ENCODE measurements around the gene SCO2.
A peak's percentile ranks its signal among the peaks of the same experiment; 100 is the strongest.
"Not testable (repeated sequence)": the region's sequence is repeated elsewhere in the genome, so short reads cannot be mapped to it uniquely, and the experiment has no call there.

SCO2 gene

DNA sequence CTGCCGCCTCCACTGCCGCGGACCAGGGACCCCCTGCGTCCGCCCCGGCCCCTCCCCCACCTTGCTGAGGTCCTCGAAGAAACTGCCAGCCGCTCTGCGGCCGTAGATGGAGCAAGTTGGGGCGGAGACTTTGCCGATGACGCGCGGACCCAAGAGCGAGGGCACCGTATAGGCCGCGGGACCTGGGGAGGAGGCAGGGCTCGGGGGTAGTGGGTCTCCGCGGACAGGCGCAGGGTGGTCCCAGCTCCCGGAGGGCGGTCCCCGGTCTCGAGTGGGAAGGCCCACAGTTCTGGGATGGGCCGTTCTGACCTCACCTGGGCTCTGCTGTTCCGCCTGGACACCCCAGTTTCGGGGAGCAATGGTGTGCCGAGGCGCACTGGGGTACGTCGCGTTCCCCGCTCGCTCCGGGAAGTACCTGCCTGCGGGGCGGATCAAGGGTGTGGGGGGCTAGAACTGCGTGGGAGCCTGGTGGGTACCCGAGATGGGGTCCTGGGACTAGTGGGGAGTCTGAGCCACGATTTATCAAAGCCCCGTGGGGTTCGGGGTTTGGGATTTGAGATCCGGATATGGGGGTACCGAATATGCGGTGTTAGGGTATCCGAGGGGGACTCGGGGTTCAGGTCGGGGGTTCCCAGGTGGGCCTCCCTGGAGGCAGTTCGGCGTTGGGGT is 5.6 kb upstream of the SCO2 start:
- peak; percentile 69 for DNase-seq

DNA sequence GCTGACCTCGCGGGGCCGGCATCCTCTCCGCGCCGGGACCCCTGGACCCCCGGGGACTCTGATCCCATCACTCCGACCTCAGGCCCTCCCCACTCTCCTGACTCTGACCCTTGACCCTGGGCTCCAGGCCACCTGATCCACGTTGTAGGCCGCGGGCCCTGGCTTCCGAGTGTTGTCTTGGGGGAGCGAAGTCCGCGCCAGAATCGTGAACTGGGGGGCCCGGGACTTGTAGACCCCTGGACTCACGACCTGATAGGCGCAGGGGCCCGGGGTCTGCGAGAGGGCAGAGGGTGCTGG is 5.1 kb upstream of the SCO2 start:
- no peak for DNase-seq

DNA sequence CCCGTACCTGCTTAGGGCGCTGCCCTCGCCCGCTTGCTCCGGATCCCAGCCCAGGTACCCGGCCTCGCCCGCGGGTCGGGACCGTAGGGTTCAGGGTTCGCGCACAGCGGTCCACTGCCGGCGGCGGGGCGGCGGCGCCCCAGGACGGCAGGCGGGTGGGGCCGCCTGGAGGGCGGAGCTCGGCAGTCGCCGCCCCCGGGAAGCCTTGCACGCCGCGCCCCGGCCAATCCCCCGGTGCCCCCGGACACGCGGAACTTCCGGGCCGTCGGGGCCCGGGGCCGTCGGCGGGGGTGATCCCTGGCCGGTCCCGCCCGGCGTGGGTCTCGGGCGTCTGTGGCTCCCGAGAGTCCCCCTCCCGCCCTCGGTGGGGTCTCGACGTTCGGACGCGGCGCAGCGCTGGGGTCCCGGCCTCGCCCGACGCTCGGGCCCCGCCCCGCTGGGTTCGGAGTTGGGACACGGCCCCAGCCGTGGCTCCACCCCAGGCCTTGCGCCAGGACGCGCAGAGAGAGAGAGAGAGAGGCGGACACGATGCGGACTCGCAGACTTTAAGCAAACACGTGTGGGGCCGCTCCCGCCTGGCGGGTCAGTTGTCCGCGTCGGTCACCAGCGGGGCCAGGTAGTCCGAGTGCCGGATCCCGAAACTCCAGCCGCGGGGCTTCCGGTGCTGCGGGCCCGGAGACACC is 4.6 kb upstream of the SCO2 start, which contains the start of gene TYMP:
TYMP (minus strand) TSS at position 116 of the 683 bp plus-strand sequence. CDS start 303 bp downstream, outside the sequence.
- DNase-seq = peak; percentile 51

DNA sequence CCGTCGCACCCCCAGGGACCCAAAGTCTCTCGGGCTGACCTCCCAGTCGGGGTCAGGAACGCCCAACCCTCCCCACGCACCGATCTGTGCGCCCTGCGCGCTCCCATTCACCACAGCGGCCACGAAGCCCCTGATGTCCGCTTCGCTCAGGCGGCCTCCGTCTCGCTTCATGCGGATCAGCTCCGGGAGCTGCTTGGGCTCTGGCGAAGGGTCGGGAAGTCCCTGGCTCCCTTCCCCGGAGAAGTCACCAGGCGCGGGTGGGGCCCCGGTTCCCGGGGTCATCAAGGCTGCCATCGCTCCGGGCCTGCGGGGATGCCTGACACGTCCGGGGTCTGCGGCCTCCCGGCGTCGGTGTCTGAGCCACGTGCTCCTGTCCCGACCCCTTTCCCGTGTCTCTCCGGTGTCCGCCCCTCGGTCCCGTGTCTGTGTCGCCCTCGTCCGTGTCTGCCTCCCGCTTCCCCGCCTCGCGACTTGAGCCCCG is 4.1 kb upstream of the SCO2 start:
- no peak for DNase-seq

DNA sequence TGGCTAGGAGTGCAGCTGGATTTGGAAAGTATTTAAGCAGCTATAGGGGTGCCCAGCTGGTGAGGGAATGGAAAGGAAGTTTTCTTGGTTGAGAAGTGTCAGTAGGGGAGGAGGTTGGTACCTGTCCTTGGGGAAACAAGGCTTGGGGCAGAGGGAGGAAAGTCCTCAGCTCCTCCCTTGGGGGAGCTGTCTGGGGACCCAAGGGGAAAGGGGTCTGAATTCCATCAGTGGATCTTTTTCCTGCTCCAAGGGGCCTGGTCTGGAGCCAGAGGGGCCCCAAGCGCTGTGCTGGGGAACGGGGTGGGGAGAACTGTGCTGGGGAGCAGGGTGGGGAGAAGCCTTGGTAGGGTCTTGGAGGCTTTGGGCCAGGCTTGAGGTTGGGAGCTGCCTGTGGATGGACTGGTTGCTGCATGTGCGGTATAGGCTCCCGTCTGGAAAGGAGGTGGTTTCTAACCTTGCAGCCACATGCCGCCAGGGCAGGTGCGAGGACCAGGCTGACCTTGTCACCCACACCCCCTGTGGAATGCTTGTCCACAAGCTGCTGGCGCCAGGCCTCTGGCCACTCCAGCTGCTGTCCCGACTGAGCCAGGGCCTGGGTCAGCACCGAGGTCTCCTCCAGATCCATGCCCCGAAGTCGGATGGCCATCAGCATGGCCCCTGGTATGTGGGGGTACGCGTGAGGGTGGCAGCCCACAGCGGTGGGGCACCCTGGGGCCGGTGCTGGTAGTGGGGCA is 3.5 kb upstream of the SCO2 start:
- no peak for DNase-seq

DNA sequence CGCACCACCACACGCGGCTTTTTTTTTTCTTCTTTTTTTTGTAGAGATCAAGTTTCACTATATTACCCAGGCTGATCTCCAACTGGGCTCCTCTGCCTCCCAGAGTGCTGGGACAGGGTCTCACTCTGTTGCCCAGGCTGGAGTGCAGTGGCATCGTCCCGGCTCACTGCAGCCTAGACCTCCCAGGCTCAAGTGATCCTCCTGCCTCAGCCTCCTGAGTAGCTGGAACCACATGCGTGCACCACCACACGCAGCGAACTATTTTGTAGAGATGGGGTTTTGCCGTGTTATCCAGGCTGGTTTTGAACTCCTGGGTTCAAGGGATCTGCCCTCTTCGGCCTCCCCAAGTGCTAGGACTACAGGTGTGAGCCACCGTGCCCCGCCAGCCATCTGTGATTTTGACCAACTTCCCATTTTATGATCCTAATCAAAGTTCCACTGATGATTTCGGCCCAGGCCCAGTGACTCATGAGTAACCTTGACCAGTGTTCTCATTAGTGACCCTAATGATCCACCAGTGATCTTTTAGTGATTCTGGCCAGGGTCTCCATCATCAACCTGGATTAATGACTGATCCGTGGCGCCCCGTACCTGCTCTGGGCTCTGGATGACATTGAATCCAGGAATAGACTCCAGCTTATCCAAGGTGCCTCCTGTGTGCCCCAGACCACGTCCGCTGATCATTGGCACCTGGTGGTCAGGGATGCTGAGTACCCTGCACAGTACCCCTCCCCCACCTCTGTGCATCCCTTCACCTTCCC is 2.7 kb upstream of the SCO2 start:
- no peak for DNase-seq

DNA sequence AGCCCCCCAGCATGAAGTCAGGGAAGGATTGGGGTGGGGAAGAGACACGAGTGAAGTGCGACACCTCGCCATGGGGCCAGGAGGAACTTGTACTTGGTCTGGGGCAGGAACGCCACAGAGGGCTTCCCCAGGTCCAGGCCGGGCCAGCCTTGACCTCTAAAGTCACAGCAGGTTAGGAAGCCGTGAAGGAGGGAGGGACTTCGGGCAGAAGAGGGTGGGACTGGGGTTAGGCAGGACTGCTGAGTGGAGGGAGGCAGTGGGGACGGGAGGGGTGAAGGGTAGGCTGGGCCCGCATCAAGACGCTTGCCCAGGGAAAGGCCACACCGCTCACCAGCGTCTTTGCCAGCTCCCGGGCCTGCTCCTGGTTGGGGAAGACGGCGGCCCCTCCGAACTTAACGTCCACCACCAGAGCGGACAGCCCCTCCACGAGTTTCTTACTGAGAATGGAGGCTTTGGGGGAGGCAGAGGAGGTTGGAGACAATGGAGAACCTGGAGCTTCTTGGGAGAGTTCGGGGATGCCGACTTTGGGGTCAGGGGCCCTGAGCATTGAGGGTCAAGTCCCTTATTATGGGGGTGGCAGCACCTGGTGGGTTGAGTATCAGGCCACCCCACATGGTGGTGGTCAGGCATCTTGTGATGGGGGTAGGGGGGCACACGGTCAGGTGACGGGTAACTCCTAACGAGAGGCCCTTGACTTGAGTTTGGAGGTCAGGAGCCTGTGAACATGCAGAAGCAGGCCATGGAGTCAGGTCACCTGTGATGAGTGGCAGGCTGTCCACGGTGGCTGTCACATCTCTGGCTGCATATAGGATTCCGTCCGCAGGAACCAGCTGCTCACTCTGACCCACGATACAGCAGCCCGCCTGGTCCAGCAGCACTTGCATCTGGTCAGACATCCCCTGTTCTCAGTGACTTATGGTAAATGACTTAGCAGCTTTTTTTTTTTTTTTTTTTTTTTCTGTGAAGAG is 1.7 kb upstream of the SCO2 start:
- no peak for DNase-seq

DNA sequence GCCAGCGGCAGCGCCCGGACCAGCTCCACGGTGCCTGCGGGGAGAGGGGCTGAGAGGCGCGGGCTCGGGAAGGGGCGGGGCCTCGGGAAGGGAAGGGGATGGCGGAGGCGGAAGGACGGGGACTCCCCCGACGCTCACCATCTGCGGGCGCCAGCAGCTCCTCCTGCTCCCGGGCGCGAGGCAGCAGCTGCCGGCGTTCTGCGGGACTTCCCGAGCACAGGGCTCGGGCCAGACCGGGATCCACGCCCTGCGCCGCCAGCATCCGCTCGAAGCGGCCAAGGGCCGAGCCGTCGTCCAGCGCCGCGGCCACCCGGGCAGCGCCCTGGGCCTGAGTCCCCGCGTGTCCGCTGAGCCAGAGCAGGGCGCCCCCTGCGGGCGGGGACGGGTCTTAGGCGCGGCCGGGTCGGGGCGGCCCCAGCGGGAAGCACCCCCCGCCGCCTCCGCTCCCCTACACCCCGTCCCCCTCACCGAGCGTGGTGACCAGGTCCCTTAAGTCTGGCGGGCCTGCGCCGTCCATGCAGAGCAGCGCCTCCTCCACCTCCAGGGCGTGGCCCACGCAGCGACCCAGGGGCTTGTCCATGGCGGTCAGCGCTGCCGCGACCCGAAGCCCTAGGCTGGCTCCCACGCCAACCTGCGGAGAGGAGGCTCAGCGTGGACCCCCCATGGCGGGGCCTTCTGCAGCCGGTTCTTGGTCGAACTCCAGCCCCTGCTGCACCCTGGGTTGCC is 873 bp upstream of the SCO2 start:
- peak; percentile 77 for DNase-seq

DNA sequence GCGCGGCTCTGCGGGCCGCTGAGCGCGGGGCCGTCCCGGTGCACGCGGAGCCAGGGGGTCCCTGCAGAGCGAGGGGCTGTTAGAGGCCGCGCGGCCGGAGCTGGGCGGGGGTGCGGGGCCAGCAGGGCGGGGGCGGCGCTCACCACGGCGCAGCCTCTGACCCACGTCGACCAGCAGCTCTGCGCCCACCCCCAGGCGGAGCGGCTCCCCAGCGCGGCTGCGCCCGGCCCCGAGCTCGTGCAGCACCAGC is 385 bp upstream of the SCO2 start:
- DNase-seq = no peak

DNA sequence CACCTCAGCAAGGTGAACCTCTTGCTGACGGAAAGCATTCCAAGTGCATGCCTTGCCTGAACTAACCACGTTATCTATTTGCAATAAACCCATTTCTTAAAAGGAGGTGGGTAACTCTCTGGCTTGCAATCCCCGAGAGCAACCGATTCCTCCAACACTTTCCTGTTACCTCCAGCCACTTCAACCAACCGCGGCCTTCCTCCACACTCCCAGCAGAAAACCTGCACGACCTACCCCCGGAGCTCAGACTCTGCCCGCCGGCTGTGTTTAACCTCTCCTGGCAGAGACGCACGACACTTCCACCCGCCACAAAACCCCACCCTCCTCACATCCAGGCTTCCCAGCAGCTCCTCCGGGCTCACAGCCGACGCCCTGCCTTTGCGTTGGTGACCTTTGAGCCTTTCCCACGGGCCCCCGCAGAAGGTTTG is 708 bp downstream of the SCO2 start:
- no peak for DNase-seq

DNA sequence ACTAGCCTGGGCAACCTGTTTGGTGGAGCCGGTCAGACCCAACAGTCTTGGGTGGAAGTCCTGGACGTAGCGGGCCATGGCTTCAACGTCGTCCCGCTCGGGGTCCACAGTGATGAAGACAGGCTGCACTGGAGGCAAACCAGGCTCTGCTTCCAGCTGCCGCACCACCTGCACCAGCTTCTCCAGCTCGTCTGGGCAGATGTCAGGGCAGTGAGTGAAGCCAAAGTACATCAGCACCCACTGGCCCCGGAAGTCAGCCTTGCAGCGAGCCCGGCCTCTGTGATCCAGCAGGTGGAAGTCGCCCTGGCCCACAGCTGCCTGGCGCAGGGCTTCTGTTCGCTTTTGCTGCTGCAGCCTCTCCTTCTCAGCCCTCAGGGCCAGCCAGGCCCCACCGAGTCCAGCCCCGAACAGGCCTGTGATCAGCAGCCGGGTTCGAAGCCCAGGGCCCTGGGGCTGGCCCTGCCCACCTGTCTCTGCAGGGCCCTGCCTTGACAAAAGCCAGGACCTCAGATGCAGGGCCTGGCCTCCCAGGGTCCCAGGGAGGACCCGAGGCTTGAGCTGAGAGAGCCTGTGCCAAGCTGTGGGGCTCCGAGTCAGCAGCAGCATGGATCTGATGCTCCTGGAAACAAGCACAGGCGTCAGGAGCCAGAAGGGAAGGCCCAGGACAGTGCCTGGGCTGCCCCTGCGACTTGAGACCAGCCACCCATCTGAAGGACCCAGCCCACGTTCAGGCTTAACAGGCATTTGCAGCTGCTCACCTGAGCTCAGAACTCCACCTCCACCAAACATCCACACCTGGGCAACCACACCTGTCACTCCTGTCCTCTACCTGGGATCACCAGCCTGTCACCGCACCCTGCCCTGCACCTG is 1.4 kb downstream of the SCO2 start:
- DNase-seq = no peak

DNA sequence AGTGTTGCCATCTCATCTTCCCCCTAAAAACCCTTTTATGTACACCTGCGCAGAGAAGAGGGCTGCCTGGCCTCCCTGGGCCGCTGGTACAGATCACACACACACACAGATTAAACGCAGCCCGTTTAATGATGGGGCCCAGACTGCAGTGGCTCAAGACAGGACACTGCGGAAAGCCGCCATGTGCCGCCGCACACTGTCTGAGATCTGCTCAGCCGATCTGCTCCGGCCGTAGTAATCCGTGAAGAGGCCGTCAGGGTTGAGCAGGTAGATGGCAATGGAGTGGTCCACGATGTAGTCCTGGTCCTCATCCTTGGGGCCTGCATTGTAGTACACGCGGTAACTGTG is 2.0 kb downstream of the SCO2 start:
- DNase-seq = no peak

DNA sequence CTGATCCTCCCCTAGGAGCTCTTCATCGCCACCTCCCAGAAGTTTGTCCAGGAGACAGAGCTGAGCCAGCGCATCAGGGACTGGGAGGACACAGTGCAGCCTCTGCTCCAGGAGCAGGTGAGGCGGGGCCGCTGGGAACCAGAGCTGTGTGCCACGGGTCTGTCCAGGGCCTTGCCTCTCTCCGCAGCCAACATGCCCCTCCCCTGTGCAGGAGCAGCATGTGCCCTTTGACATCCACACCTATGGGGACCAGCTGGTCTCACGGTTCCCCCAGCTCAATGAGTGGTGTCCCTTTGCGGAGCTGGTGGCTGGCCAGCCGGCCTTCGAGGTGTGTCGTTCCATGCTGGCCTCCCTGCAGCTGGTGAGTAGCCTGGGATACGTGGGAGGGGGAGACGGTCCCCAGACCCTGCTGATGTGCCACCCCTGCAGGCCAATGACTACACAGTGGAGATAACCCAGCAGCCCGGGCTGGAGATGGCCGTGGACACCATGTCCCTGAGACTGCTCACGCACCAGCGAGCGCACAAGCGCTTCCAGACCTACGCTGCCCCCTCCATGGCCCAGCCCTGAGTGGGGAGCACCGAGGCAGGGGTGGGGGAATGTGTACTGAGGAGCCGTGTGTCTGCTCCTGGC is 2.5 kb downstream of the SCO2 start:
- DNase-seq = no peak

DNA sequence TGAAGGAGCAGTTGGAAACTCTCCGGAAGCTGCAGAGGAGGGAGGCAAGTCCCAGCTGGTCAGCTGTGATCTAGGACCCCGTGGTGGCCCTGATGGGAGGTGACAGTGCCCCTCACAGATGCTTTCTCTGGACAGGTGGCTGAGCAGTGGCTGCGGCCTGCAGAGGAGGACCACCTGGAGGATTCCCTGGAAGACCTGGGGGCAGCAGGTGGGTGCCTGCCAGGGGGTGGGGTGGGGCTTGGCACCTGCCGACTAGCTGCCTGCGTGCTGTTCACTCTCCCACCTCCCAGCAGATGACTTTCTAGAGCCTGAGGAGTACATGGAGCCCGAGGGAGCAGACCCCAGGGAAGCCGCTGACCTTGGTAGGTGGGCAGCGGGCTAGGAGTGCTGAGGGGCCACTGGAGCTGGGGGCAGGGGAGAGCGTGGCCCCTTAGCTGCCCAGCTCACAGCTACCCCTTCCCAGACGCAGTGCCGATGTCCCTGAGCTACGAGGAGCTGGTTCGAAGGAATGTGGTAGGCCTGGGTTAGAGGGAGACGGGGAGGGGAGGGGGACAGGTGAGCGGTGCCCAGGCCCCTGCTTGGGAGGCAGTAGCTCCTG is 3.1 kb downstream of the SCO2 start:
- DNase-seq = no peak

DNA sequence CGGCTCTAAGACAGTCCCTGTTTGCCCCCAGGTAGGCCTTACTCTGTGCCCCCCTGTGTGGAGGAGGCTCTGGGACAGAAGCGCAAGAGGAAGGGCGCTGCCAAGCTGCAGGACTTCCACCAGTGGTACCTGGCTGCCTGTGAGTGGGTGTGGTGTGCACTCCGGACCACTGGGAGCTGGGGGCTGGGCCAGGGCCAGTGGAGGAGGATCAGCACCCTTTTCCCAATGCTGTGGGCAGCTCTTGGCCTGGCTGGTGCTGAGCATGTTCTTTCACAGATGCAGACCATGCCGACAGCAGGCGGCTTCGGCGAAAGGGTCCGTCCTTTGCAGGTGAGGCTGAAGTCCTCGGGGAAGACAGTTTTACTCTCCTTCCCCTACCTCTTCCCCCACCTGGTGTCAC is 3.7 kb downstream of the SCO2 start:
- no peak for DNase-seq

DNA sequence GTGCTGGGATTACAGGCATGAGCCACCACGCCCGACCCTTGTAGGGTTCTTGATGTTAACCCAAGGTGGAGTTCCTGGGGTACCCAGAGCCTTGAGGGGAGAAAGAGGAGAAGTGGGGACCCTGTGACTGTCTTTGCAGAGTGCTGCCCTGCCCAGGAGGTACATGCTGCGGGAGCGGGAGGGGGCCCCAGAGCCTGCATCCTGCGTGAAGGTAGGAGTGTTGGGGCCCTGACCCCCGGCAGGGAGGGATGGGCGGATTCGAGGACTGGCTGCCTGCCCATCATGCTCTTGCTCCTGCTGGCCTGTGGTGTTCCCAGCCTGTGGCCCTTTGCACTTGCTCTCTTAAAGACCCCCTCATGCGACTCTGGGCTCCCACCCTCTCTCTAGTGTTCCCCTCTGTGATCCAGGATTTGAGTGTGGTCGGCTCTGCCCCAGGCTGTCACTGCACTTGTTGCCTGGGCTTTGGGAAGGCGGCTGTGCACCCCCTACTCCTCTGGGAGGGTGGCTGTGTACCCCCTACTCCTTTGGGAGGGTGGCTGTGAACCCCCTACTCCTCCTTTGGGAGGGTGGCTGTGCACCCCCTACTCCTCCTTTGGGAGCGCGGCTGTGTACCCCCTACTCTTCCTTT is 4.5 kb downstream of the SCO2 start:
- no peak for DNase-seq

DNA sequence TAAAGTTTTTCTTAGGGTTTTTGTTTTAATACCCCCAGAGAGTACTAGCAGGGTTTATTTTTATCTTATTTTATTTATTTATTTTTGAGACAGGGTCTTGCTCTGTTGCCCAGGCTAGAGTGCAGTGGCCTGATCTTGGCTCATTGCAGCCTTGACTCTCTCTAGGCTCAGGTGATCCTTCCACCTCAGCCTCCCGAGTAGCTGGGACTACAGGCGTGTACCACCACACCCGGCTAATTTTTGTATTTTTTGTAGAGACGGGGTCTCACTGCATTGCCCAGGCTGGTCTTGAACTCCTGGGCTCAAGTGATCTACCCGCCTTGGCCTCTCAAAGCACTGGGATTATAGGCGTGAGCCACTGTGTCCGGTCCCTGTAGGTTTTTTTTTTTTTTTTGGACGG is 5.2 kb downstream of the SCO2 start:
- not testable (repeated sequence) for DNase-seq

DNA sequence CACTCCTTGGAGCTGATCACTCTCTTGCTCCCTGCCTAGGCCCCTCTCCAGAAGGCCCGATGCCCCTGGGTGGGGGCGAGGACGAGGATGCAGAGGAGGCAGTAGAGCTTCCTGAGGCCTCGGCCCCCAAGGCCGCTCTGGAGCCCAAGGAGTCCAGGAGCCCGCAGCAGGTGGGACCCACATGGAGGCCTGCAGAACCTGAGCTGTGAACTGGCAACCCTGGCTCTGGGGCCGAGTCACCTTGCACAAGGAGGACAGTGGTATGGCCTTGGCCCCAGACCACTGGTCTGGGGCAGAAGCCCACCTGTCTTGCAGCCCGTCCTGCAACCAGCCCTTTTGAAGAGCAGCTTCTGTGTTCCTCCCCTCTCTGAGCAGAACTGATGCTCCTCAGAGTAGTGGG is 6.2 kb downstream of the SCO2 start:
- DNase-seq = no peak

DNA sequence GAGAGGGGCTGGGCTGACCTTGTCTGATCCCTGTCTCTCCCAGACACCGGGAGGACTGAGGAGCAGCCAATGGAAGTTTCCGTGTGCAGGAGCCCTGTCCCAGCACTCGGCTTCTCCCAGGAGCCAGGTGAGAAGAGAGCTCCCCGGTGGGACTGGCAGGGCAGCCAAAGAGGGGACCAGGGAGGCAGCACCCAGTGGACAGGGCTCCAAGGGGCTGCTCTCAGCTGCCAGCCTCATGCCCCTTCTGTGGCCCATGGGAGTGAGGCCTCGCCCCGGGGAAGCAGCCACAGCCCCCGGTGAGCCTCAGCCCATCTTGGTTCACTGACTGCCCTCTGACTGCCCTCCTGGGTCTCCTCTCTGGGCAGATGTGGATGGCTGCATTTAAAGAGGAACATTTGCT is 6.8 kb downstream of the SCO2 start:
- DNase-seq = no peak

All from fibroblast of skin of right quadriceps (primary cell).